Measurements from ENCODE around the gene FRMD5. TPM values are rescaled to one million over a fixed set of nuclear protein-coding genes. Genes with fewer than 3 reads are reported as not detected.

The FRMD5 gene
- total RNA-seq, 4 donors from 2014 or later = 0.15 to 2.5 (median 0.29) TPM

DNA sequence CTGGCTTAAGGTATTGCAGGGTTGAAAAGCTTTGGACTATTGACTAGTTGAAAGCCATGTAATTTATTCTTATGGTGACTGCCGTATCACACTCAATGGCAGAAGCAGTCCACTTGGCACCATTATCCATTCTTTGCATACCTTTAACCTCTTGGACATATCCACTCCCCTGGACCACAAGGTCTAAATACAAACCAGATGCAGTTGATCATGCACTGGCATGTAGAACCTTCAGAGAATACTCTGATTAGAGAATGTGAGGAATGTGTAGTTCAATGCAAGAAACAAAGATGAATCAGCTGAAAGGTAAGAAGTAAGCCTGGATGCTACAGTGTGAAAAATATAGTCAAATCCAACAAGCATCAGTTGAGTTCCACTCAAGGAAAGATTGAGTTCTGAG, 93.1 kb downstream of the FRMD5 start:
- TF ChIP-seq, protein P1, sequence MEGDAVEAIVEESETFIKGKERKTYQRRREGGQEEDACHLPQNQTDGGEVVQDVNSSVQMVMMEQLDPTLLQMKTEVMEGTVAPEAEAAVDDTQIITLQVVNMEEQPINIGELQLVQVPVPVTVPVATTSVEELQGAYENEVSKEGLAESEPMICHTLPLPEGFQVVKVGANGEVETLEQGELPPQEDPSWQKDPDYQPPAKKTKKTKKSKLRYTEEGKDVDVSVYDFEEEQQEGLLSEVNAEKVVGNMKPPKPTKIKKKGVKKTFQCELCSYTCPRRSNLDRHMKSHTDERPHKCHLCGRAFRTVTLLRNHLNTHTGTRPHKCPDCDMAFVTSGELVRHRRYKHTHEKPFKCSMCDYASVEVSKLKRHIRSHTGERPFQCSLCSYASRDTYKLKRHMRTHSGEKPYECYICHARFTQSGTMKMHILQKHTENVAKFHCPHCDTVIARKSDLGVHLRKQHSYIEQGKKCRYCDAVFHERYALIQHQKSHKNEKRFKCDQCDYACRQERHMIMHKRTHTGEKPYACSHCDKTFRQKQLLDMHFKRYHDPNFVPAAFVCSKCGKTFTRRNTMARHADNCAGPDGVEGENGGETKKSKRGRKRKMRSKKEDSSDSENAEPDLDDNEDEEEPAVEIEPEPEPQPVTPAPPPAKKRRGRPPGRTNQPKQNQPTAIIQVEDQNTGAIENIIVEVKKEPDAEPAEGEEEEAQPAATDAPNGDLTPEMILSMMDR (IDR thresholded peaks at IDR 0.05) = no peak
- no peak for TF ChIP-seq POLR2A (IDR thresholded peaks at IDR 0.05)
- H3K4me3 ChIP-seq (ENCODE audit: low read depth, poor library complexity, severe bottlenecking) = no peak overlapping the region
- WGBS, 2 donors = 88 to 89% methylated on average over 1 of the region's 1 CpG
- no peak for DNase-seq (ENCODE audit: low spot score in 2 of 2)
- intact Hi-C loops (cut with DNase I; ENCODE audit: low total_unique reads) = no loop called here

DNA sequence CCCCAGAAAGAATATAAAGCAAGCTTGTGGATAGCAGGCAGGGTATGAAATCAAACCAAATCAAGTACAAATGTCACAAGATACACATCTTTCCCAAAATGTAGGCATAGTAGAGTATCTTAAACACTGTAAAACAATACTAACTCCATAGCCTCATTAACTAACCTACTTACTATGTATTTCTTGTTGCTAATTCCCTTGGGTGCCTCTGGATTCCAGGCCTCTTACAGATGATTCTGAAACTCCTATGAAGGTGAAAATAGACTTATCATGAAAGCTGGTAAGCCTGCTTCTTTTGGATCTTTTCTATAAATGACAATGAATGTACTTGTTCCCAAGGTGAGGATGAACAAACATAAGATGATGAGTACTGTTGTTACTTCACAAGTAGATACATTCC, 93.8 kb downstream of the FRMD5 start:
- DNase-seq (ENCODE audit: low spot score in 2 of 2) = no peak
- TF ChIP-seq, protein P1 (IDR thresholded peaks at IDR 0.05) = no peak
- TF ChIP-seq POLR2A (IDR thresholded peaks at IDR 0.05) = no peak
- H3K4me3 ChIP-seq (ENCODE audit: low read depth, poor library complexity, severe bottlenecking) = no peak overlapping the region
- intact Hi-C loops (cut with DNase I; ENCODE audit: low total_unique reads) = no loop called here

DNA sequence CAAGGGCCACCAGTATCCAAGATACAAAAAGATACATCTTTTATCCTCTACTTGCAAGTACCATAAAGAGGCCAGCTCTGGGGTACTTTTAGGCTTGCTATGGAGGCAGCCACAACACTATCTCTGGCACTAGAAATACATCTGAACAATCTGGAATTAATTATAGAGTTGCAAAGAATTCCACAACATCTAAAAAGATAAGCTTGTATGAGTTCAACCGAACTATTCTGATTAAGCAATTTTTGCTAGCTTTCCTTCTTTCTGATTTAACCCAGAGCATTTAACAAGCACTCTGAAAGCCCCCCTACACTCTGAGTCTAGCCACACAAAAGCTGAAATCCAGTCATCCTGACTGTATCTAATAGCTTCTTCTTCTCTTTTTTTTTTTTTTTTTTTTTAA, 95.4 kb downstream of the FRMD5 start:
- intact Hi-C loops (cut with DNase I; ENCODE audit: low total_unique reads) = no loop called here
- WGBS, 2 donors = 42 to 60% methylated on average over 1 of the region's 1 CpG
- H3K4me3 ChIP-seq (ENCODE audit: low read depth, poor library complexity, severe bottlenecking) = no peak overlapping the region
- DNase-seq (ENCODE audit: low spot score in 2 of 2) = no peak
- TF ChIP-seq POLR2A (IDR thresholded peaks at IDR 0.05) = no peak
- TF ChIP-seq, protein P1 (IDR thresholded peaks at IDR 0.05) = no peak

DNA sequence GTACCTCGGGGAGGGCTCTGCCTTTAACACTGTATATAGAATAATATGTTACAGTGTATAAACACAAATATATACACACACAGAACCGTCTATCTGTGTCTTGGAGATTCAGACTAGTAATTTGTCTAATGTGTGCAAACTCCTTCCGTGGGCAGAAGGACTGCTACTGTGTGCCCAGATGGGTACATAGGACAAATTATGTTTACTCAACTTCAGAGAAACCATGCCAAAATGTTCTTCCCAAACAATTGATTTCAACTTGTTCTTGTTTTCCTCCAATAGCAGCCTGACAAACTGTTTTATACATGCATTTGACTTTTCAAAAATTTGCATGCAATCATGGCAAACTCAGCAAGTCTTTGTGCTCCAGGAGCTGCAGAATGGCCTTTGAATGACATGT, 97.5 kb downstream of the FRMD5 start:
- intact Hi-C loops (cut with DNase I; ENCODE audit: low total_unique reads) = no loop called here
- 47 to 63% methylated on average over 3 of the region's 3 CpGs for WGBS, 2 donors
- no peak for DNase-seq (ENCODE audit: low spot score in 2 of 2)
- H3K4me3 ChIP-seq (ENCODE audit: low read depth, poor library complexity, severe bottlenecking) = no peak overlapping the region
- TF ChIP-seq, protein P1 (IDR thresholded peaks at IDR 0.05) = no peak
- TF ChIP-seq POLR2A (IDR thresholded peaks at IDR 0.05) = no peak

DNA sequence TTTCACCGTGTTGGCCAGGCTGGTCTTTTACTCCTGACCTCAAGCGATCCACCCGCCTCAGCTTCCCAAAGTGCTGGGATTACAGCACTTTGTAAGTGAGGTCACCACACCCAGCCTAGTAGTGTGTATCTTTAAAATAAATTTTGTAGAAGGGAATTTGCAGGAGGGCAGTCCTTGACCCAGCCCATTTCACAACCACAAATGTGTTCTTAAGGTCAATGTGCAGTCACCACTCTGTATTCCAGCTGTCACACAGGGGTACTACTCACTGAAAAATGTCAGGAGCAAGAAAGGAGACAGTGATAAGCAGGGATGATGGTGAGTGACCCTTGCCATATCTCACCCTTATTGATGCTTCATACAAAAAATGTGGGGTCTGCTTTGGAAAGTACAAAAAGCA, 98.5 kb downstream of the FRMD5 start:
- TF ChIP-seq POLR2A (IDR thresholded peaks at IDR 0.05) = no peak
- TF ChIP-seq, protein P1 (IDR thresholded peaks at IDR 0.05) = no peak
- no peak for DNase-seq (ENCODE audit: low spot score in 2 of 2)
- H3K4me3 ChIP-seq (ENCODE audit: low read depth, poor library complexity, severe bottlenecking) = no peak overlapping the region
- intact Hi-C loops (cut with DNase I; ENCODE audit: low total_unique reads) = no loop called here
- 95% methylated on average over 3 of the region's 3 CpGs for WGBS, 2 donors

DNA sequence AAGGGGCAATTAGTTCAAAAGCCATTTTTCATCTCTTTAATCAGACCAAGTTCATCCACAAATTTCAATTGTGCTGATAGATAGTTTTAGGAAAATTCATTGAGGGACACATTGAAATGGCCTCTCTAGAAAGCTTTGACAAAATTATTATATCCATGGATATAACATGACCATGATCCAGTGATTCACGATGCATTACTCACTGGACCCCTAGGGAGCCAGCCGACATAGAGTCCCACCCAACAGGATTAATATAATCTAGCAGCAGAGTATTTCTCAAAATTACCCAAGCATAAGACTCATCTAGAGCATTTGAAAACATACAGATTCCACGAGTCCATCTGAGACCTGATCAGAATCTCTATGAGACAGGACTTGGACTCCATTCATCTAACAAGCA, 100.3 kb downstream of the FRMD5 start:
- TF ChIP-seq, protein P1 (IDR thresholded peaks at IDR 0.05) = no peak
- no peak for TF ChIP-seq POLR2A (IDR thresholded peaks at IDR 0.05)
- intact Hi-C loops (cut with DNase I; ENCODE audit: low total_unique reads) = no loop called here
- 77 to 78% methylated on average over 3 of the region's 3 CpGs for WGBS, 2 donors
- H3K4me3 ChIP-seq (ENCODE audit: low read depth, poor library complexity, severe bottlenecking) = no peak overlapping the region
- no peak for DNase-seq (ENCODE audit: low spot score in 2 of 2)

All from lower leg skin (tissue), 4 donors.